Measurements from ENCODE around the gene SMCO4.

The SMCO4 gene

DNA sequence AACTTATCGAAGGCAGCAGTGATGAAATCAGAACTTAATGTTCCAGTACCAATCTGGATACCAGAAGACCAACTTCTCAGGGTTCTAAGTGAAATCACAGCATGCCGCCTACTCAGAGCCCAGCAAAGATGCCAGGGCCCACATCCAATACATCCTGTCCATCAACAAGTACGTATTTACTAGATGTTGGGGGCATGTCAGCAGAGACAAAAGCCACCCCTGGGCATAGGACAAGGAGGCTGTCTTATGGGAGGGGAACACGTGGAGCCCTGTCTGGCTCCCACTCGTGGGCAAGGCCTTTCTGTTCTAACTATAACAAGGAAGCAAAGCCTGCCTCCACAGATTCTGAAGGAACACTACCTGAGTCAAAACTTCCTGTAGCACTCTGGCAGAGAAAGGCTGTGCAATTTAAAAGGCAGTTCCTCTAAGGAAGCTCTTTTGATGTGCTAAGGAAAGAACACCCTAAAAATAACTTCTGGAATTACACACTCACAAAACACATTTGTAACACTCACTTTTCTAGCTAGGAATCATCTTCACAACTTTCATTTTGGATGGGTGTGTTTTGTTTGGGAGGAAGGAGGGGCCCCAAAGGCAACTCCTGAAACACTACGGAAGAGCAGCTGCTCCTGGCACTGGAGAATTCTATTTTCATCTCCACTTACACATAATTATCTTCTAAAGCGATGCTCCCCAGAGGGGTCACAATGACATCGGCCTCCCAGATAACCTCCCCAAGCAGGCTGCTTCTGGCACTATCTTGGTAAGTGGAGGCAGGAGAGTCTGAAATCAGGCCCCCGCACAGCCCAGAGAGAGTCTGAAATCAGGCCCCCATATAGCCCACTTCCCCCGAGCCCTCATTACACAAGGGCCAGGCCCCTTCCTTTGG, 14.2 kb downstream of the SMCO4 start:
- TF ChIP-seq, protein P1, sequence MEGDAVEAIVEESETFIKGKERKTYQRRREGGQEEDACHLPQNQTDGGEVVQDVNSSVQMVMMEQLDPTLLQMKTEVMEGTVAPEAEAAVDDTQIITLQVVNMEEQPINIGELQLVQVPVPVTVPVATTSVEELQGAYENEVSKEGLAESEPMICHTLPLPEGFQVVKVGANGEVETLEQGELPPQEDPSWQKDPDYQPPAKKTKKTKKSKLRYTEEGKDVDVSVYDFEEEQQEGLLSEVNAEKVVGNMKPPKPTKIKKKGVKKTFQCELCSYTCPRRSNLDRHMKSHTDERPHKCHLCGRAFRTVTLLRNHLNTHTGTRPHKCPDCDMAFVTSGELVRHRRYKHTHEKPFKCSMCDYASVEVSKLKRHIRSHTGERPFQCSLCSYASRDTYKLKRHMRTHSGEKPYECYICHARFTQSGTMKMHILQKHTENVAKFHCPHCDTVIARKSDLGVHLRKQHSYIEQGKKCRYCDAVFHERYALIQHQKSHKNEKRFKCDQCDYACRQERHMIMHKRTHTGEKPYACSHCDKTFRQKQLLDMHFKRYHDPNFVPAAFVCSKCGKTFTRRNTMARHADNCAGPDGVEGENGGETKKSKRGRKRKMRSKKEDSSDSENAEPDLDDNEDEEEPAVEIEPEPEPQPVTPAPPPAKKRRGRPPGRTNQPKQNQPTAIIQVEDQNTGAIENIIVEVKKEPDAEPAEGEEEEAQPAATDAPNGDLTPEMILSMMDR (IDR thresholded peaks at IDR 0.05; ENCODE audit: insufficient read depth, missing control alignments) = no peak
- no peak for DNase-seq (ENCODE audit: insufficient read length, low spot score)
- no peak for FAIRE-seq

DNA sequence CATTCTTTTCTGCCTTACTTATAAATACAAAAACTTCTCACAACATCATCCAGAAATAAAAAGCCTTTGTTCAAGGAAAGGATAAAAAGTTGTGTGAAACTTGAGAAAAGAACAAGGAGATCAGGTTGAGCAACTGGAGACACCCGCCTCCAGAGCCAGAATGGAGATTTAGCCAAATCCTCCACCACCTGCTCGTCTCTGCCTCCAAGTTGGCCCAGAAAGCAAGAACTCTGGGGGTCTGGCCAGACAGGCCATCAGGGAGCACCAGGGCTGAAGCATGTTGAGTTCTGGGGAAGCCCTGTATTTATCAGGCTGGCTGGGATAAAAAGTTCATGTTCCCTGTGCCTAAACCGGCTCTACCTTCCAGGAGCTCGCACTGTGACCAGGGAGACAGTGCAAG, 14.9 kb downstream of the SMCO4 start:
- FAIRE-seq (no peak), DNase-seq (ENCODE audit: insufficient read length, low spot score) (no peak)
- TF ChIP-seq, protein P1 (IDR thresholded peaks at IDR 0.05; ENCODE audit: insufficient read depth, missing control alignments) = no peak

DNA sequence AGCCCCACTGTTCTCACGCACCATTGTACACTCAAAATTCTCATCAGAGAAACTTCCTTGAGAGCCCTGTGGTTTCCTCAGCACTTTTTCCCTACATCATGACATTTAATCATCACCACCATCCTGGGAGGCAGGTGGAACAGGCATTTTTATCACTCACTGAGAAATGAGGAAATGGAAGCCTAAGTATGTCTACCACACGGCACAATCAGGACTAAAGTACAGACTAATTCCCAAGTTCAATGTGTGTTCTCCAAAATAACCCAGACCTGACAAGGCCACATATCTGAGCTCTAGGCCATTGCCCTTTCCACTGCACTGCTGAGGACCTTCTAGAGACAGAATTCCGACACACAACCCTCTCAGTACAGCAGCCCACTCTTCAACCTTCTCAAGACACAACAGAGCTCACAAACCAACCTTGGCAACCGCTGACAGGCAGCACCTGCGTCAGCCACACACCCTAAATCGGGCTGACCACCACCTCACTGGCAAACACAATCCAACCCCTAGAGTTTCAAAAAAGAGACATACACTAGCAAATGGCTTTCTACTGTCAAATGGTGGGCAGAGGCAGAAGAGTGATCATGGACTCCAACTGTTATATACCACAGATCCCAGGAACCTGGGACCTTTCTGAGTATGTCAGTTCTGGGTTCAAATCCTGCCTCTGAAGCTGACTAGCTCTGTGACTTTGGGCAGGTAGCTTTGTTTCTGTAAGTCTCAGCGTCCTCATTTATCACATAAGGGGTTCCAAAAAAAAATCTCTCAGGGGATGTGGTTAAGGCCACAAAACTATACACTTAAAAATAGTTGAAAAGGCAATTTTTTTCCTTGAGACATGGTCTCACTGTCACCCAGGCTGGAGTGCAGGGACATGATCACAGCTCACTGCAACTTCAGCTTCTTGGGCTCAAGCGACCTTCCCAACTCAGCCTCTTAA, 16.3 kb downstream of the SMCO4 start:
- FAIRE-seq (no peak), DNase-seq (ENCODE audit: insufficient read length, low spot score) (no peak)
- TF ChIP-seq, protein P1 (IDR thresholded peaks at IDR 0.05; ENCODE audit: insufficient read depth, missing control alignments) = no peak

GRCh38 chr11:93526346-93526633, 16.9 kb downstream of the SMCO4 start:
- DNase-seq (ENCODE audit: insufficient read length, low spot score) (no peak), FAIRE-seq (no peak)
- TF ChIP-seq, protein P1 (IDR thresholded peaks at IDR 0.05; ENCODE audit: insufficient read depth, missing control alignments) = no peak

- DNase-seq (ENCODE audit: insufficient read length, low spot score) (no peak), FAIRE-seq (no peak)
- TF ChIP-seq, protein P1 (IDR thresholded peaks at IDR 0.05; ENCODE audit: insufficient read depth, missing control alignments) = no peak
Observed at GRCh38 chr11:93525601-93526345, 17.4 kb downstream of the SMCO4 start.

DNA sequence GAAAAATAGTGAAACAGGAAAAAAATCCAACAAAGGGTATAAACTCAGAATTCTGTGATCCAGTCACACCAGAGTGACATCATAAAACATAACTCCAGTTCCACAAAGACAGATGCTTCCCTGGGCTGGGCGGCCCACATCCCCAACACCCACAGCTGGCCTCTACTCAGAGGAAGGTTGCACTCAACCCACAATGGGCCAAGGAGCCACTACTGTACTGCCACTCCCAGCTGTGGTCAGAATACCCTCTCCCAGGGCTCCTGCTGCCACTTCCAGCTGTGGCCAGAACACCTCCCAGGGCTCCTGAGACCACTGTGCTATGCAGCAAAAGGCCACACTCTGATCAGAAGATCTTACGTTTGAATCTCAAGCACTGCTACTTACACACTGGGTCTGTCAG, 18.3 kb downstream of the SMCO4 start:
- FAIRE-seq = no peak
- TF ChIP-seq, protein P1 (IDR thresholded peaks at IDR 0.05; ENCODE audit: insufficient read depth, missing control alignments) = no peak
- DNase-seq (ENCODE audit: insufficient read length, low spot score) = no peak
